HEK293 (cell line): ENCODE data around the gene ST6GALNAC6.
A peak's percentile ranks its signal among the peaks of the same experiment; 100 is the strongest.

Experiments used
- CTCF ChIA-PET: fragments of 350-600 bp; formaldehyde crosslinking; extraction: SDS; loops from one replicate; lab custom pipeline; 2021; ENCODE audit warnings: antibody characterized with exemption; lab: Yijun Ruan, JAX
- POLR2A ChIA-PET: fragments of 300-600 bp; formaldehyde crosslinking; extraction: SDS; loops from one replicate; lab custom pipeline; 2020; ENCODE audit warnings: antibody characterized with exemption, inconsistent platforms; lab: Yijun Ruan, JAX
- H3K27ac ChIP-seq: fragments of 200-500 bp; sonication (Bioruptor generic); 2 replicates; pipeline ENCODE4 v1.5.1; 2014; ENCODE audit warnings: low read depth, low read length, control low read depth, inconsistent platforms; ENCODE audit errors: extremely low read depth
- H3K36me3 ChIP-seq, 2 experiments: fragments of 200-500 bp in 1 of 2; sonication (Bioruptor generic) in 1 of 2; 1 replicate in 1 of 2; 2 replicates in 1 of 2; pipeline ENCODE4 v1.5.1; 2014 to 2017; ENCODE audit warnings: inconsistent platforms in 2 of 2, low read length in 2 of 2; ENCODE audit not compliant: control insufficient read depth in 2 of 2, insufficient read depth in 1 of 2
- H3K4me1 ChIP-seq: fragments of 200-500 bp; sonication (Bioruptor generic); 2 replicates; pipeline ENCODE4 v1.5.1; 2014; ENCODE audit warnings: mild to moderate bottlenecking, low read length, inconsistent platforms; ENCODE audit not compliant: control insufficient read depth, insufficient read depth
- H3K4me3 ChIP-seq: 2 replicates; pipeline ENCODE4 v1.5.1; 2011; ENCODE audit warnings: low read depth, mild to moderate bottlenecking, control low read depth, low read length, moderate library complexity
- H3K9me3 ChIP-seq: fragments of 200-500 bp; sonication (Bioruptor generic); 2 replicates; pipeline ENCODE4 v1.5.1; 2014; ENCODE audit warnings: low read depth, low read length, inconsistent platforms; ENCODE audit not compliant: control insufficient read depth, insufficient read depth
- GLIS2 ChIP-seq: fragments of 450-650 bp; formaldehyde crosslinking; IDR thresholded peaks from 2 replicates; pipeline ENCODE4 v1.5.1; 2016; ENCODE audit warnings: missing biosample characterization, missing genetic modification characterization
- HOXD13 ChIP-seq: sonication (generic); formaldehyde crosslinking; IDR thresholded peaks from 2 replicates; pipeline ENCODE4 v1.8.0; 2022; ENCODE audit warnings: missing genetic modification reagents, borderline replicate concordance
- KLF1 ChIP-seq: fragments of 450-650 bp; formaldehyde crosslinking; IDR thresholded peaks from 2 replicates; pipeline ENCODE4 v1.5.1; 2016; ENCODE audit warnings: missing biosample characterization, missing genetic modification characterization
- KLF7 ChIP-seq: fragments of 450-650 bp; formaldehyde crosslinking; IDR thresholded peaks from 2 replicates; pipeline ENCODE4 v1.5.1; 2016; ENCODE audit warnings: missing biosample characterization, missing genetic modification characterization, borderline replicate concordance
- SCRT1 ChIP-seq: fragments of 450-650 bp; formaldehyde crosslinking; IDR thresholded peaks from 2 replicates; pipeline ENCODE4 v1.5.1; 2016; ENCODE audit warnings: missing biosample characterization, missing genetic modification characterization, borderline replicate concordance
- SCRT2 ChIP-seq: fragments of 450-650 bp; formaldehyde crosslinking; IDR thresholded peaks from 2 replicates; pipeline ENCODE4 v1.5.1; 2016; ENCODE audit warnings: missing biosample characterization, missing genetic modification characterization
- TRIM28 ChIP-seq: IDR thresholded peaks from 2 replicates; pipeline ENCODE4 v1.6.1; 2011; ENCODE audit warnings: low read length, control low read depth, borderline replicate concordance
- ZFHX2 ChIP-seq: fragments of 450-650 bp; formaldehyde crosslinking; conservative IDR thresholded peaks from 2 replicates; pipeline ENCODE4 v1.5.1; 2016; ENCODE audit warnings: missing biosample characterization, missing genetic modification characterization
- ZFP69B ChIP-seq: fragments of 450-650 bp; formaldehyde crosslinking; IDR thresholded peaks from 2 replicates; pipeline ENCODE4 v1.5.1; 2016; ENCODE audit warnings: missing biosample characterization, missing genetic modification characterization
- ZNF174 ChIP-seq: fragments of 450-650 bp; formaldehyde crosslinking; IDR thresholded peaks from 2 replicates; pipeline ENCODE4 v1.5.0; 2017; ENCODE audit warnings: missing biosample characterization, mild to moderate bottlenecking, missing genetic modification characterization
- ZNF266 ChIP-seq: fragments of 450-650 bp; formaldehyde crosslinking; IDR thresholded peaks from 2 replicates; pipeline ENCODE4 v1.5.1; 2016; ENCODE audit warnings: missing biosample characterization, missing genetic modification characterization, low read depth
- ZNF341 ChIP-seq: fragments of 450-650 bp; formaldehyde crosslinking; IDR thresholded peaks from 2 replicates; pipeline ENCODE4; 2016; ENCODE audit warnings: low read depth, missing biosample characterization, missing genetic modification characterization
- ZNF548 ChIP-seq: fragments of 450-650 bp; formaldehyde crosslinking; IDR thresholded peaks from 2 replicates; pipeline ENCODE4 v1.5.1; 2016; ENCODE audit warnings: missing biosample characterization, missing genetic modification characterization
- ZNF623 ChIP-seq: fragments of 450-650 bp; formaldehyde crosslinking; IDR thresholded peaks from 2 replicates; pipeline ENCODE4 v1.5.1; 2016; ENCODE audit warnings: missing biosample characterization, missing genetic modification characterization
- ZNF768 ChIP-seq: fragments of 450-650 bp; formaldehyde crosslinking; IDR thresholded peaks from 2 replicates; pipeline ENCODE4 v1.5.1; 2018; ENCODE audit warnings: missing biosample characterization, mild to moderate bottlenecking, missing genetic modification characterization
- TF ChIP-seq, protein P1 (sequence below): fragments of 450-650 bp; formaldehyde crosslinking; IDR thresholded peaks from 2 replicates; pipeline ENCODE4 v1.5.1; 2016; ENCODE audit warnings: missing biosample characterization, missing genetic modification characterization, borderline replicate concordance
- TF ChIP-seq, protein P2 (sequence below): fragments of 450-650 bp; formaldehyde crosslinking; IDR thresholded peaks from 2 replicates; pipeline ENCODE4 v1.5.1; 2016; ENCODE audit warnings: missing biosample characterization, missing genetic modification characterization
- TF ChIP-seq, protein P3 (sequence below): fragments of 450-650 bp; formaldehyde crosslinking; IDR thresholded peaks from 2 replicates; pipeline ENCODE4 v1.5.1; 2016; ENCODE audit warnings: missing biosample characterization, missing genetic modification characterization
- TF ChIP-seq, protein P4 (sequence below): fragments of 450-650 bp; IDR thresholded peaks from 2 replicates; pipeline ENCODE4 v1.5.1; 2018; ENCODE audit warnings: missing biosample characterization, missing genetic modification characterization
- TF ChIP-seq, protein P5 (sequence below): fragments of 450-650 bp; formaldehyde crosslinking; IDR thresholded peaks from 2 replicates; pipeline ENCODE4 v1.5.0; 2017; ENCODE audit warnings: missing biosample characterization, missing genetic modification characterization, borderline replicate concordance

The ST6GALNAC6 gene

DNA sequence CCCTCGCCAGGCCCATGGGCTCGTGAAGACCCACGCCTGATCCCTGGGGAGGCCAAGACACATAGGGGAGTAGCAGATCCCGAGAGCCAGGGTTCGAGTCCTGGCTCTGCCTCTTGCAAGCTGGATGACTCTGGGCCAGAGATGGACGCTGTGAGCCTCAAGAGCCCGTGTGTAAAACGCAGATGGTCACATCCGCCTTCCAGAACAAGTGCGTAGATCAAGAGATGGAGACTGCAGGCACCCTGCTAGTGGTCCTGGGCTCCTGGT lies 9.2 kb upstream of the ST6GALNAC6 start:
- H3K36me3 ChIP-seq = peaks cover 0 to 26% of the 10 kb centered on the region in 2 experiments; a peak in 2 of 3 replicates
- no peaks in the 10 kb centered on the region for H3K4me1 ChIP-seq
- H3K9me3 ChIP-seq = no peaks in the 10 kb centered on the region
- CTCF ChIA-PET = no interaction called here
- TF ChIP-seq ZNF174 (tag by site-specific recombination) (no peak), KLF7 (tag by site-specific recombination) (no peak), ZFP69B (tag by site-specific recombination) (no peak), ZNF623 (no peak), ZFHX2 (tag by site-specific recombination) (no peak), ZNF548 (tag by site-specific recombination) (no peak), HOXD13 (CRISPR knock-in tag) (no peak), KLF1 (tag by site-specific recombination) (no peak)
- TF ChIP-seq, protein P1, sequence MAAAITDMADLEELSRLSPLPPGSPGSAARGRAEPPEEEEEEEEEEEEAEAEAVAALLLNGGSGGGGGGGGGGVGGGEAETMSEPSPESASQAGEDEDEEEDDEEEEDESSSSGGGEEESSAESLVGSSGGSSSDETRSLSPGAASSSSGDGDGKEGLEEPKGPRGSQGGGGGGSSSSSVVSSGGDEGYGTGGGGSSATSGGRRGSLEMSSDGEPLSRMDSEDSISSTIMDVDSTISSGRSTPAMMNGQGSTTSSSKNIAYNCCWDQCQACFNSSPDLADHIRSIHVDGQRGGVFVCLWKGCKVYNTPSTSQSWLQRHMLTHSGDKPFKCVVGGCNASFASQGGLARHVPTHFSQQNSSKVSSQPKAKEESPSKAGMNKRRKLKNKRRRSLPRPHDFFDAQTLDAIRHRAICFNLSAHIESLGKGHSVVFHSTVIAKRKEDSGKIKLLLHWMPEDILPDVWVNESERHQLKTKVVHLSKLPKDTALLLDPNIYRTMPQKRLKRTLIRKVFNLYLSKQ (tag by site-specific recombination) = no peak
- TF ChIP-seq, protein P2, sequence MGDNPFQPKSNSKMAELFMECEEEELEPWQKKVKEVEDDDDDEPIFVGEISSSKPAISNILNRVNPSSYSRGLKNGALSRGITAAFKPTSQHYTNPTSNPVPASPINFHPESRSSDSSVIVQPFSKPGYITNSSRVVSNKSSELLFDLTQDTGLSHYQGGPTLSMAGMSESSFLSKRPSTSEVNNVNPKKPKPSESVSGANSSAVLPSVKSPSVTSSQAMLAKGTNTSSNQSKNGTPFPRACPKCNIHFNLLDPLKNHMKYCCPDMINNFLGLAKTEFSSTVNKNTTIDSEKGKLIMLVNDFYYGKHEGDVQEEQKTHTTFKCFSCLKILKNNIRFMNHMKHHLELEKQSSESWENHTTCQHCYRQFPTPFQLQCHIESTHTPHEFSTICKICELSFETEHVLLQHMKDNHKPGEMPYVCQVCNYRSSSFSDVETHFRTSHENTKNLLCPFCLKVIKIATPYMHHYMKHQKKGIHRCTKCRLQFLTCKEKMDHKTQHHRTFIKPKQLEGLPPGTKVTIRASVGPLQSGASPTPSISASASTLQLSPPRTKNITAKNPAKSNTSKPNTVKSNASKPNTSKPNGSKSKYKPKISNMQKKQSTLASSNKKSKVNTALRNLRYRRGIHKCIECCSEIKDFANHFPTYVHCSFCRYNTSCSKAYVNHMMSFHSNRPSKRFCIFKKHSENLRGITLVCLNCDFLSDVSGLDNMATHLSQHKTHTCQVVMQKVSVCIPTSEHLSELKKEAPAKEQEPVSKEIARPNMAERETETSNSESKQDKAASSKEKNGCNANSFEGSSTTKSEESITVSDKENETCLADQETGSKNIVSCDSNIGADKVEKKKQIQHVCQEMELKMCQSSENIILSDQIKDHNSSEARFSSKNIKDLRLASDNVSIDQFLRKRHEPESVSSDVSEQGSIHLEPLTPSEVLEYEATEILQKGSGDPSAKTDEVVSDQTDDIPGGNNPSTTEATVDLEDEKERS = no peak
- no peak overlapping the region for H3K4me3 ChIP-seq
- POLR2A ChIA-PET = no interaction called here
- H3K27ac ChIP-seq = no peak overlapping the region

DNA sequence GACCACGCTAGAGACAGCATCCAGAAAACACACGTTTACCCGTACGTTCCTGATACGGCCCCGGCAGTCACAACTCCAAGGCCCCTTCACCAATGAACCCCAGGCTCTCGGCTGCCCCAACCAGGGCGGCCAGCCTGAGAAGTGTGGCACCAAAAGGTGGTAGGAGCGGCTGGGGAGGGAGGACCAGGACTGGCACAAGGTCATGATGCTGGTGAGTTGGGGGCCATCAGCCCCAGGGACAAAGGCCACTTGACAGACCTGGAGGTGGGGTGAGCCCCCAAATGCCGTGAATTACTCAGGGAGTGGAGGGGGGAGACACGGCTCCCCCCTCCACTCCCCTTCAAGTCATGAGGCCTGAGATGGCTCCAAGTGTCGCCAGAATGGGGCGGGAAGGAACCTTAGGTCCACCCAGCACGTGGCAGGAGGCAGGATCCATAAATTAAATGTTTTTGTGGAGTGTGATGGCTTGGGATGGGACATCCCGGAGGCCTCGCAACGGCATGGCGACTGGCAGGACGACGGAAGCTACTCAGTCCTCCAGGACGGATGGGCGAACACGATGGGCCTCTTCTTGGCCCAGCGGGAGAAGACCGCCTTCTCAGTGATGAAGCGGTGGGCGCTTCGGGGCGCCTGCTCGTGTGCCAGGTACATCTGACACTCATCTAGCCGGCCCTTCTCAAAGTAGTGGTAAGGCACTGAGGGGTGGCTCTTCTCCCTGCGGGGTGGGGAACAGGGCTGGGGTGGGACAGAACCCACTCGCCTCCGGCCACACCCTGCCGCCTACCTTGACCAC lies 8.7 kb upstream of the ST6GALNAC6 start:
- no peaks in the 10 kb centered on the region for H3K4me1 ChIP-seq
- no peak overlapping the region for H3K4me3 ChIP-seq
- H3K27ac ChIP-seq = no peak overlapping the region
- TF ChIP-seq ZNF623 = no peak
- CTCF ChIA-PET = no interaction called here
- POLR2A ChIA-PET = interaction anchor here (1.0 kb wide), 1 partner anchor 9 kb away, joined by 3 read pairs; the partner anchor contains the start of gene ST6GALNAC4
- H3K36me3 ChIP-seq = peaks cover 0 to 26% of the 10 kb centered on the region in 2 experiments; a peak in 2 of 3 replicates
- H3K9me3 ChIP-seq = no peaks in the 10 kb centered on the region

DNA sequence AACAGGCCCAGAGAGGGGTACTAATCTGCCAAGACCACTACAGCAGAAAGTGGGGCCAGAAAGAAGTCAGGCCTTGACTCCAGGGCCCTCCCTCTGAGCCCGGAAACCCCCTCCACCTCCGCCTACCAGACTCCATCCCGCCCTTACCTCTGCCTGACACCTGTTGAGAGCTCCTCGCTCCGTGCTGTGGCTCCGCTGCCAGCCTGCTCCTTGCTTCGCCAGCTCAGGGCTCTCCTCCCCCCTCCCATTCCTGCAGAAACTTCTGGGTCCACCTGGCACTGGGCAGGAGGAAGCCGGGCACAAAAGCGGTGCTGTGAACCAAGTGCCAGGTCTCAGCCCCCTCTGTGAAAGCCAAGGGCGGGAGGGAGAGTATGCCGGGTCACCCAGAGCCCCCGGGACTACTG lies 6.4 kb upstream of the ST6GALNAC6 start:
- no peak overlapping the region for H3K4me3 ChIP-seq
- no peaks in the 10 kb centered on the region for H3K9me3 ChIP-seq
- H3K36me3 ChIP-seq = peaks cover 0 to 7% of the 10 kb centered on the region in 2 experiments; a peak in 1 of 3 replicates
- TF ChIP-seq TRIM28 = no peak
- no peak for TF ChIP-seq ZNF768 (tag by site-specific recombination)
- TF ChIP-seq, protein P3, sequence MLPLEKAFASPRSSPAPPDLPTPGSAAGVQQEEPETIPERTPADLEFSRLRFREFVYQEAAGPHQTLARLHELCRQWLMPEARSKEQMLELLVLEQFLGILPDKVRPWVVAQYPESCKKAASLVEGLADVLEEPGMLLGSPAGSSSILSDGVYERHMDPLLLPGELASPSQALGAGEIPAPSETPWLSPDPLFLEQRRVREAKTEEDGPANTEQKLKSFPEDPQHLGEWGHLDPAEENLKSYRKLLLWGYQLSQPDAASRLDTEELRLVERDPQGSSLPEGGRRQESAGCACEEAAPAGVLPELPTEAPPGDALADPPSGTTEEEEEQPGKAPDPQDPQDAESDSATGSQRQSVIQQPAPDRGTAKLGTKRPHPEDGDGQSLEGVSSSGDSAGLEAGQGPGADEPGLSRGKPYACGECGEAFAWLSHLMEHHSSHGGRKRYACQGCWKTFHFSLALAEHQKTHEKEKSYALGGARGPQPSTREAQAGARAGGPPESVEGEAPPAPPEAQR (tag by site-specific recombination) = no peak
- TF ChIP-seq ZNF341 (tag by site-specific recombination) = no peak
- TF ChIP-seq, protein P4, sequence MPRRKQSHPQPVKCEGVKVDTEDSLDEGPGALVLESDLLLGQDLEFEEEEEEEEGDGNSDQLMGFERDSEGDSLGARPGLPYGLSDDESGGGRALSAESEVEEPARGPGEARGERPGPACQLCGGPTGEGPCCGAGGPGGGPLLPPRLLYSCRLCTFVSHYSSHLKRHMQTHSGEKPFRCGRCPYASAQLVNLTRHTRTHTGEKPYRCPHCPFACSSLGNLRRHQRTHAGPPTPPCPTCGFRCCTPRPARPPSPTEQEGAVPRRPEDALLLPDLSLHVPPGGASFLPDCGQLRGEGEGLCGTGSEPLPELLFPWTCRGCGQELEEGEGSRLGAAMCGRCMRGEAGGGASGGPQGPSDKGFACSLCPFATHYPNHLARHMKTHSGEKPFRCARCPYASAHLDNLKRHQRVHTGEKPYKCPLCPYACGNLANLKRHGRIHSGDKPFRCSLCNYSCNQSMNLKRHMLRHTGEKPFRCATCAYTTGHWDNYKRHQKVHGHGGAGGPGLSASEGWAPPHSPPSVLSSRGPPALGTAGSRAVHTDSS (tag by site-specific recombination) = no peak
- no peak for TF ChIP-seq ZNF266
- TF ChIP-seq, protein P5, sequence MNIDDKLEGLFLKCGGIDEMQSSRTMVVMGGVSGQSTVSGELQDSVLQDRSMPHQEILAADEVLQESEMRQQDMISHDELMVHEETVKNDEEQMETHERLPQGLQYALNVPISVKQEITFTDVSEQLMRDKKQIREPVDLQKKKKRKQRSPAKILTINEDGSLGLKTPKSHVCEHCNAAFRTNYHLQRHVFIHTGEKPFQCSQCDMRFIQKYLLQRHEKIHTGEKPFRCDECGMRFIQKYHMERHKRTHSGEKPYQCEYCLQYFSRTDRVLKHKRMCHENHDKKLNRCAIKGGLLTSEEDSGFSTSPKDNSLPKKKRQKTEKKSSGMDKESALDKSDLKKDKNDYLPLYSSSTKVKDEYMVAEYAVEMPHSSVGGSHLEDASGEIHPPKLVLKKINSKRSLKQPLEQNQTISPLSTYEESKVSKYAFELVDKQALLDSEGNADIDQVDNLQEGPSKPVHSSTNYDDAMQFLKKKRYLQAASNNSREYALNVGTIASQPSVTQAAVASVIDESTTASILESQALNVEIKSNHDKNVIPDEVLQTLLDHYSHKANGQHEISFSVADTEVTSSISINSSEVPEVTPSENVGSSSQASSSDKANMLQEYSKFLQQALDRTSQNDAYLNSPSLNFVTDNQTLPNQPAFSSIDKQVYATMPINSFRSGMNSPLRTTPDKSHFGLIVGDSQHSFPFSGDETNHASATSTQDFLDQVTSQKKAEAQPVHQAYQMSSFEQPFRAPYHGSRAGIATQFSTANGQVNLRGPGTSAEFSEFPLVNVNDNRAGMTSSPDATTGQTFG (tag by site-specific recombination) = no peak
- TF ChIP-seq SCRT1 (tag by site-specific recombination) = peak; percentile 21; the same call in 1 of the 2 replicates
- peak; percentile 90 for TF ChIP-seq SCRT2 (tag by site-specific recombination)
- no peak for TF ChIP-seq GLIS2 (tag by site-specific recombination)
- TF ChIP-seq, all 188 proteins: peak for 2
- CTCF ChIA-PET = interaction anchor here (0.6 to 1.0 kb wide), 3 partner anchors 15 to 180 kb away, joined by 3 read pairs; no protein-coding TSS in a partner anchor
- POLR2A ChIA-PET = interaction anchor here (0.5 kb wide), 1 partner anchor 773 kb away, joined by 7 read pairs; no protein-coding TSS in a partner anchor
- H3K27ac ChIP-seq = no peak overlapping the region
- H3K4me1 ChIP-seq = no peaks in the 10 kb centered on the region
